NCI-H1694 treated with DMSO at 0.1 percent for 48 hours (cell line): ENCODE data around the gene PRCD.
"Not testable (repeated sequence)": the region's sequence is repeated elsewhere in the genome, so short reads cannot be mapped to it uniquely, and the experiment has no call there.

Experiments used
- DNase-seq: peaks from one replicate; lab custom pipeline; 2025; lab: John Stamatoyannopoulos, UW

The PRCD gene

GRCh38 chr17:76556765-76557367 is 17.0 kb downstream of the PRCD start:
- no peak for DNase-seq

GRCh38 chr17:76557368-76558197 is 17.7 kb downstream of the PRCD start:
- DNase-seq: peak; percentile 96

- peak; percentile 85 for DNase-seq
Measured at GRCh38 chr17:76558198-76559095, 18.6 kb downstream of the PRCD start.

DNA sequence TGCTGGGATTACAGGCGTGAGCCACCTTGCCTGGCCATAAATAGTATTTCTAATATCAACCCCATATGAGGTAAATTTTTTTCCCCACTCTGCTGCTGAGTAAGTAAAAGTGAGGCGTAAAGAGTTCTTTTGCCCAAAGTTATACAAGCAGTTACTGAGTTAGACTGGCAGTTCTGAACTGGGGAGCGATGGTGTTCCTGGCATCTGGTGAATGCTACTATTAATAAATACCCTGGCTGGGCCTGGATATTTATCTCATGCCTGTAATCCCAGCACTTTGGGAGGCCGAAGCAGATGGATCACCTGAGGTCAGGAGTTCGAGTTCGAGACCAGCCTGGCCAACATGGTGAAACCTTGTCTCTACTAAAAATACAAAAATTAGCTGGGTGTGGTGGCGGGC is 19.6 kb downstream of the PRCD start:
- not testable (repeated sequence) for DNase-seq

DNA sequence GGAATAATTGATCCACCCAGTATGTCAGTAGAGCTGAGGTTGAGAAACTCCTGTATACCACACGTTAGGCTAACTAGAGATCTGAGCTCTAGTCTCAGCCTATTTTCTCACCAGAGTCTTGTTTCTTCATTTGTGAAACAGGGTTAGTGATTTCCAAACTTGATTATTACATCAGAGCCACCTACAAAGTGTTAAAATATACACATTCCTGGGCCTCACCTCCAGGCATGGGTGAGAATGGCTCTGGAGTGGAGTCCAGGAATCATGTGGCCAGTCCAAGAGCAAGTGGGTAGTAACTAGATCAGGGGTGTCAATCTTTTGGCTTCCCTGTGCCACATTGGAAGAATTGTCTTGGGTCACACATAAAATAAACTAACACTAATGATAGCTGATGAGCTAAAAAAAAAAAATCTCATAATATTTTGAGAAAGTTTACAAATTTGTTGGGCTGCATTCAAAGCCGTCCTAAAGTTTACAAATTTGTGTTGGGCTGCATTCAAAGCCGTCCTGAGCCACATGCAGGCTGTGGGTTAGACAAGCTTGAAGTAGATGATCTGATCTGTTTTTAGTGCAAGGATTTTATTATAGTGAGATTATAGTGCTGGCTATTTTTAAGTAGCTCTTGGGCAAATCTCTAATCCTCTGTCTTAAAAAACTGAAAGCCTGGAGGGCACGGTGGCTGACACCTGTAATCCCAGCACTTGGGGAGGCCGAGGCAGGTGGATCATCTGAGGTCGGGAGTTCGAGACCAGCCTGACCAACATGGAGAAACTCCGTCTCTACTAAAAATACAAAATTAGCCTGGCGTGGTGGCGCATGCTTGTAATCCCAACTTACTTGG is 20.4 kb downstream of the PRCD start:
- DNase-seq: no peak

GRCh38 chr17:76560877-76561221 is 21.0 kb downstream of the PRCD start:
- DNase-seq: no peak

DNA sequence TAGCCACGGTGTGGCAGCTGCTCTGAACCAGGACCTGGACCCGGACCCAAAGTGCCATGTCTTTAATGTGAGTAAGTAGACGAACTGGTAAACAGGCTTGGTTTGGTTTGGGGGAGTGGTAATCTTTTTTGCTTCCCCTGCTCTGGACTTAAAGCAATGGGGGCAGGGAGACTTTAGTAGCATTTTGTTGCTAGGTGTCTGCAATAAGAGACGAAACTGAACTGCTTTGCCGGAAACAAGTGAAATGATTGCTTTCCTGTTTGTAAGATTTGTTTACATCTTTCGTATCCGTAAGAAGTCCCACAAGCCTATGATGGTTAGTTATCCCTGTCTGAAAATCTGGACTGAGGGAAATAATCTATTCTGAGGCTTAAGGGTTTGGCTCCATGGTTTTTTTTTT is 21.5 kb downstream of the PRCD start:
- DNase-seq: no peak

- no peak for DNase-seq
Measured at GRCh38 chr17:76561799-76562268, 22.0 kb downstream of the PRCD start.

- DNase-seq: no peak
Measured at GRCh38 chr17:76562734-76563148, 22.9 kb downstream of the PRCD start.

GRCh38 chr17:76563359-76563758 is 23.5 kb downstream of the PRCD start:
- not testable (repeated sequence) for DNase-seq

- DNase-seq: not testable (repeated sequence)
Measured at GRCh38 chr17:76564991-76565727, 25.3 kb downstream of the PRCD start.

- no peak for DNase-seq
Measured at GRCh38 chr17:76565728-76566612, 26.1 kb downstream of the PRCD start.

GRCh38 chr17:76566613-76566943 is 26.7 kb downstream of the PRCD start:
- DNase-seq: no peak

DNA sequence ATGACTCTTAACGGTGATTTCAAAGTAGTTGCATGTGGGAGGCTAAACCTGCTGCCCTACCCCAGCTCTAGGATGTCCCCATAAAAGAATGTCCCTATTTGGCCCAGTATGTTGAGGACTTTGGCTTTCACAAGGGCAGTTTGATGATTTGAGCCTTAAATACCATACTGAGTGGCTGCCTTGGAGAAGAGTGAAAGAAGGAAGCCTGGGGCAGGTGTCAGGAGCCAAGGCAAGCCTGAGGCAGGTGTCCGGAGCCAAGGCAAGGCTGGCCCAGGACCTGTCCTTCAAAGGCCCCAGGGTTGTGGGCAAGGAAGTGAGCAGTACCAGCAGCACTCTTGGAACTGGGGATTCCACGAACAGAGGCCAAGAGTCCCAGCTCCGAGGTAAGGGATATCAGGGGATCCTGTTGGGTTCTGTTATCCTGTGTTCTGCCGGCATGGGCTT is 27.2 kb downstream of the PRCD start:
- no peak for DNase-seq

GRCh38 chr17:76567634-76568432 is 28.0 kb downstream of the PRCD start:
- no peak for DNase-seq

DNA sequence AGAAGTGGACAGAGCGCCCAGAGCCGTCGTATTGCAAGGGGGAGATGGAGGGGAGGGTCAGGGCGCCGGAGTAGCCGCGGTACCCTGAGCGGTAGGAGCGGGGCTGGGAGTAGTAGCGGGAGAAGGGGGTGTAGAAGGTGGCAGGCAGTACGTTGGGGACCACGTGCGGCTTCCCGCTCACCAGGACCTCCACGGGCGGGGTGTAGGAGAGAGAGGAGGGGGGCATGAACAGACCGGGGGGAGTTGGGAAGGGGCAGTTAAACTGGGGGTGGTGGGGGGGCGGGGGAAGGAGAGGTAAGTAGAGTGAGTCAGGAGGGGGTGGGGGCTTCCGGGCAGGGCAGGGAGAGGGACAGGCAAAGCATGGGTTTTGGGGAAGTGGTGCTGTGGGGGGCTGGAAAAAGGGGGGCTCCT is 29.0 kb downstream of the PRCD start:
- DNase-seq: no peak

- DNase-seq: no peak
Measured at GRCh38 chr17:76569607-76570279, 29.9 kb downstream of the PRCD start.

DNA sequence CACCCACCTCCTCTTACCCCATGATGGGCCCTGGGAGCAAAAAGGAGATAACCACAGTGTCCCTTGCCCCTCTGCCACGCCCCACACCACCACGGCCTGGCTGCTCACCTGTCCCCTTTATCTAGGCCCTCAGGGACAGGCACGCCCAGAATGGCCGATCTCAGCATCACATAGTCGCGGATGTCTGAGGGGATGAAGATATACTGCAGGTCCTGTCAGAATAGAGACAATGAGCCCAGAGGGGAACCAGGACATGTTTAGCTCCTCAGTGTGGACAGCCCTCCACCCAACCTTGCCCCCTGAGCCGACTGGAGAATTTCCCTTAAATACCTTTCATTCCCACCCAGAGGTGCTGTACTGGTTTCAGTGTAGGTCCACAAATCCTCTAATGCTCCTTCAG is 30.6 kb downstream of the PRCD start:
- no peak for DNase-seq
